ENCODE results near the gene NEAT1.

NEAT1 gene

GRCh38 chr11:65478388-65479183 lies 56.0 kb downstream of the NEAT1 start:
- TF ChIP-seq EZH2phosphoT487 (IDR thresholded peaks at IDR 0.05; ENCODE audit: low read depth) (no peak), CTCF (IDR thresholded peaks at IDR 0.05; ENCODE audit: low read depth, low read length) (no peak)
- Histone ChIP-seq H3K4me2 (ENCODE audit: low read length) (peak overlapping the region; percentile 37; the same call in 1 of the 2 replicates), H3K4me1 (ENCODE audit: low read length) (peaks cover 10% of the 10 kb centered on the region), H3K4me3 (ENCODE audit: low read length) (no peak overlapping the region), H3K9ac (ENCODE audit: low read length) (peak overlapping the region; percentile 96; the same call in 1 of the 2 replicates), H3K27ac (ENCODE audit: low read length) (no peak overlapping the region), H2AFZ (ENCODE audit: low read depth, low read length) (no peak overlapping the region), H3K9me3 (ENCODE audit: insufficient read depth, low read length) (no peaks in the 10 kb centered on the region), H4K20me1 (ENCODE audit: insufficient read depth, low read length) (no peaks in the 10 kb centered on the region), H3K27me3 (ENCODE audit: low read depth, low read length) (0 out of 2 replicates have a peak, but pooled peaks cover 3% of the 10 kb centered on the region), H3K79me2 (ENCODE audit: low read length) (peaks cover 20% of the 10 kb centered on the region), H3K36me3 (replicated peaks; ENCODE audit: low read depth, low read length) (no peaks in the 10 kb centered on the region)

- H3K36me3 ChIP-seq (replicated peaks; ENCODE audit: low read depth, low read length) = no peaks in the 10 kb centered on the region
- no peaks in the 10 kb centered on the region for H3K9me3 ChIP-seq (ENCODE audit: insufficient read depth, low read length)
- no peak overlapping the region for H3K4me2 ChIP-seq (ENCODE audit: low read length)
- no peak overlapping the region for H3K27ac ChIP-seq (ENCODE audit: low read length)
- peaks cover 10% of the 10 kb centered on the region for H3K4me1 ChIP-seq (ENCODE audit: low read length)
- no peaks in the 10 kb centered on the region for H4K20me1 ChIP-seq (ENCODE audit: insufficient read depth, low read length)
- H3K9ac ChIP-seq (ENCODE audit: low read length) = no peak overlapping the region
- TF ChIP-seq CTCF (IDR thresholded peaks at IDR 0.05; ENCODE audit: low read depth, low read length) (peak; percentile 26), EZH2phosphoT487 (IDR thresholded peaks at IDR 0.05; ENCODE audit: low read depth) (no peak)
- no peak overlapping the region for H3K4me3 ChIP-seq (ENCODE audit: low read length)
- H3K79me2 ChIP-seq (ENCODE audit: low read length) = peaks cover 20% of the 10 kb centered on the region
- H2AFZ ChIP-seq (ENCODE audit: low read depth, low read length) = no peak overlapping the region
- 0 out of 2 replicates have a peak, but pooled peaks cover 3% of the 10 kb centered on the region for H3K27me3 ChIP-seq (ENCODE audit: low read depth, low read length)
Measured at GRCh38 chr11:65479184-65480145, 56.9 kb downstream of the NEAT1 start.

GRCh38 chr11:65482306-65482850 lies 59.8 kb downstream of the NEAT1 start:
- Histone ChIP-seq H3K4me1 (ENCODE audit: low read length) (peaks cover 7% of the 10 kb centered on the region), H3K27ac (ENCODE audit: low read length) (no peak overlapping the region), H3K9ac (ENCODE audit: low read length) (no peak overlapping the region), H3K4me2 (ENCODE audit: low read length) (no peak overlapping the region), H3K9me3 (ENCODE audit: insufficient read depth, low read length) (no peaks in the 10 kb centered on the region), H3K36me3 (replicated peaks; ENCODE audit: low read depth, low read length) (no peaks in the 10 kb centered on the region), H4K20me1 (ENCODE audit: insufficient read depth, low read length) (no peaks in the 10 kb centered on the region), H3K79me2 (ENCODE audit: low read length) (peaks cover 4% of the 10 kb centered on the region; the same call in 1 of the 2 replicates), H3K27me3 (ENCODE audit: low read depth, low read length) (0 out of 2 replicates have a peak, but pooled peaks cover 3% of the 10 kb centered on the region), H2AFZ (ENCODE audit: low read depth, low read length) (no peak overlapping the region), H3K4me3 (ENCODE audit: low read length) (no peak overlapping the region)
- TF ChIP-seq EZH2phosphoT487 (IDR thresholded peaks at IDR 0.05; ENCODE audit: low read depth) (no peak), CTCF (IDR thresholded peaks at IDR 0.05; ENCODE audit: low read depth, low read length) (no peak)
